ENCODE results near the gene HACL1.
"Not testable (repeated sequence)": the region's sequence is repeated elsewhere in the genome, so short reads cannot be mapped to it uniquely, and the experiment has no call there.

The HACL1 gene

GRCh38 chr3:15579051-15579450 lies 22.3 kb downstream of the HACL1 start:
- DNase-seq (ENCODE audit: low read depth): no peak

GRCh38 chr3:15578289-15578867 lies 23.0 kb downstream of the HACL1 start:
- no peak for DNase-seq (ENCODE audit: low read depth)

GRCh38 chr3:15576475-15576874 lies 24.9 kb downstream of the HACL1 start:
- no peak for DNase-seq (ENCODE audit: low read depth)

- DNase-seq (ENCODE audit: low read depth): no peak
Observed at GRCh38 chr3:15575446-15575845, 25.9 kb downstream of the HACL1 start.

GRCh38 chr3:15572138-15572537 lies 29.2 kb downstream of the HACL1 start:
- DNase-seq (ENCODE audit: low read depth): no peak

- no peak for DNase-seq (ENCODE audit: low read depth)
Observed at GRCh38 chr3:15563190-15563589, 38.2 kb downstream of the HACL1 start.

- DNase-seq (ENCODE audit: low read depth): no peak
Observed at GRCh38 chr3:15562560-15562959, 38.8 kb downstream of the HACL1 start.

GRCh38 chr3:15558581-15558980 lies 42.8 kb downstream of the HACL1 start:
- no peak for DNase-seq (ENCODE audit: low read depth)

GRCh38 chr3:15557511-15557946 lies 43.8 kb downstream of the HACL1 start:
- DNase-seq (ENCODE audit: low read depth): peak; percentile 21

- DNase-seq (ENCODE audit: low read depth): no peak
Observed at GRCh38 chr3:15556512-15556911, 44.9 kb downstream of the HACL1 start.

GRCh38 chr3:15553749-15554148 lies 47.6 kb downstream of the HACL1 start:
- no peak for DNase-seq (ENCODE audit: low read depth)

- DNase-seq (ENCODE audit: low read depth): no peak
Observed at GRCh38 chr3:15551902-15552301, 49.5 kb downstream of the HACL1 start.

- no peak for DNase-seq (ENCODE audit: low read depth)
Observed at GRCh38 chr3:15549846-15550245, 51.5 kb downstream of the HACL1 start.

- DNase-seq (ENCODE audit: low read depth): no peak
Observed at GRCh38 chr3:15542614-15543013, 58.8 kb downstream of the HACL1 start.

- DNase-seq (ENCODE audit: low read depth): no peak
Observed at GRCh38 chr3:15541371-15541770, 60.0 kb downstream of the HACL1 start.

- no peak for DNase-seq (ENCODE audit: low read depth)
Observed at GRCh38 chr3:15539066-15539465, 62.3 kb downstream of the HACL1 start.

GRCh38 chr3:15538345-15538744 lies 63.0 kb downstream of the HACL1 start:
- no peak for DNase-seq (ENCODE audit: low read depth)

GRCh38 chr3:15536856-15537255 lies 64.5 kb downstream of the HACL1 start:
- no peak for DNase-seq (ENCODE audit: low read depth)

GRCh38 chr3:15535732-15536131 lies 65.6 kb downstream of the HACL1 start:
- DNase-seq (ENCODE audit: low read depth): no peak

- DNase-seq (ENCODE audit: low read depth): not testable (repeated sequence)
Observed at GRCh38 chr3:15532614-15533013, 68.8 kb downstream of the HACL1 start.

GRCh38 chr3:15531346-15531745 lies 70.0 kb downstream of the HACL1 start:
- no peak for DNase-seq (ENCODE audit: low read depth)

- no peak for DNase-seq (ENCODE audit: low read depth)
Observed at GRCh38 chr3:15528854-15529537, 72.4 kb downstream of the HACL1 start.

- DNase-seq (ENCODE audit: low read depth): no peak
Observed at GRCh38 chr3:15527031-15527459, 74.3 kb downstream of the HACL1 start.

GRCh38 chr3:15525790-15526189 lies 75.6 kb downstream of the HACL1 start:
- DNase-seq (ENCODE audit: low read depth): no peak
